GM18867 (cell line): ENCODE data around the gene SERPINB3.
"Not testable (repeated sequence)": the region's sequence is repeated elsewhere in the genome, so short reads cannot be mapped to it uniquely, and the experiment has no call there.

ENCODE experiments used
- ATAC-seq: cut with Tn5 transposase; IDR thresholded peaks from one replicate; pipeline ENCODE4 v1.9.1; 2021; ENCODE audit warnings: mild to moderate bottlenecking, moderate library complexity; ENCODE audit not compliant: unreplicated experiment

SERPINB3 gene

DNA sequence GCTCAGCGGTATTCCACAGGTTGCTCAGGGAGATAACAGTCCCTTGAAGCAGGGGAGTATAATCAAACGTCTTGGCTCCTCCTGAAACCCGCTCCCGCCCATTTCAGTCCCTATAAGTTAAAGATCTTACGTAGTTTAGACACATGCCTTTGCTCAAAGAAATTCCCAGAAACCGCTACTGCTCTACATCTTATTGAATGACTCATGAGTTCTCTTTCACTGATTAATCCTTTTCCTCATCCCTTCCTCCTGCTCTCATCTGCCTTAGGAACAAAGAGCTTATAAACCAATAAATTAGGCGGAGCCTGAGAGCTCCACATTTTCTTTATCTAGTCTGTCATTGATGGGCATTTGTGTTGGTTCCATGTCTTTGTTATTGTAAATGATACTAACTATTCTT is 13.5 kb downstream of the SERPINB3 start:
- ATAC-seq, result no peak

DNA sequence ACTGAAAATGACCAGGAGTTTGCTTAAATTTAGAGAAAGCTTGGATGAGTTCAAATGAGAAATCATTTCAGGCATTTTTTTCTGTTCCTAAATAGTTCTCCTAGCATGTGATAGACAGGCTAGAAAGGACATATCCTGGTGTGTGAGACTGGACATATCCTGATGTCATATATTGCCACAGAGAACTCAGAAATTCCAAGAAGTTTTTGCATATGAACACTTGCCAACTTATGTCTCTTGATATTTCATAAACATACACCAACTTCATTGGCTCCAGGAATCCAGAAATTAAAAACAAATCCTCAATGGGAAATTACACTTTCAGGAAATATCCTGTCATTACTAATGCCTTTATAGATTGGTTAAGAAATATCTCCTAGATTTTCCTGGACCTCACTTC is 14.8 kb downstream of the SERPINB3 start:
- ATAC-seq, result no peak

- ATAC-seq, result not testable (repeated sequence)
These were observed 17.0 kb downstream of the SERPINB3 start for GRCh38 chr18:63644694-63645093.

- ATAC-seq, result not testable (repeated sequence)
These were observed 17.6 kb downstream of the SERPINB3 start, which contains the start of gene SERPINB4 for GRCh38 chr18:63644142-63644541. TSS of gene SERPINB4 (minus strand) at chr18:63644256. CDS start at chr18:63643577, 679 bp downstream.

- ATAC-seq, result not testable (repeated sequence)
These were observed 18.9 kb downstream of the SERPINB3 start for GRCh38 chr18:63642668-63643356.

DNA sequence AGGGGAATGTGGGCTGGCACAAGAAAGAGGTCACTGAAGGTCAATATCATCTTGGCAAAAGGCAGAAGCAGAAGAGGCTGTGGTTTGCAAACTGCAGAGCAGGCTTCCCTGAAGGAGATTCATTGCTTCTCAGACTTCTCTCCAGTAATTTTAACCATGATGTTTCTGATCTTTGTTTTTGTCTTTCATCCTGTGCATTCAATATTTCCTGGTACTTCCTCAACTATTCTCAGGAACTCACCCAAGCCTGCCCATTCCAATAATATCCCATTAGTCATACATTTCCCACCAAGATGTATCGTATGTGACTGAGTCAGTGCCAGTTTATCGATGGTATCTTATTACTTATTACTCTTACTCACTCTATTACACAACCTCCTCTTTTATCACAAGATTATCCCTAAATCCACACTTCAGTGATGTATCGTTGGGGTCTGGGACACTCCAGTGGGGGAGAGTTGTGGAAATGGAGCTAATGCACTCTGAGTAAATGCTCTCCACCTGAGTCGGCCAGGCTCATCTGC is 20.5 kb downstream of the SERPINB3 start:
- ATAC-seq, result not testable (repeated sequence)

DNA sequence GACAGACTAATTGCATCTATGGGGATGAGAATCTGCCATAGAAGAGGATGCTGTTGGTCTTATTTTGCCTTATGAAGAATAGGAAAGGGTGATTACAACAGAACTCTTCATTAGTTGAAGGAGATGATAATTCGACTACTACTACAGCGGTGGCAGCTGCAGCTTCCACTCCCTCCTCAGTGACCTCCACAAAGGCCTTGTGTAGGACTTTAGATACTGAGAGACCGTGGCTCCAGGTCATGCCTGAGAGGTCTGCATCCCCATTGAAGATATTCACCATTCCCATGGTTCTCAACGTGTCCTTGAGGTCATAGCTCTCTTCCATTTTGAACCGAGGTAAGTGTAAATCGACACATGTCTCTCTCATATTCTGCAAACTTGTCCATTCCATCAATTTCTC is 24.0 kb downstream of the SERPINB3 start:
- no peak for ATAC-seq

DNA sequence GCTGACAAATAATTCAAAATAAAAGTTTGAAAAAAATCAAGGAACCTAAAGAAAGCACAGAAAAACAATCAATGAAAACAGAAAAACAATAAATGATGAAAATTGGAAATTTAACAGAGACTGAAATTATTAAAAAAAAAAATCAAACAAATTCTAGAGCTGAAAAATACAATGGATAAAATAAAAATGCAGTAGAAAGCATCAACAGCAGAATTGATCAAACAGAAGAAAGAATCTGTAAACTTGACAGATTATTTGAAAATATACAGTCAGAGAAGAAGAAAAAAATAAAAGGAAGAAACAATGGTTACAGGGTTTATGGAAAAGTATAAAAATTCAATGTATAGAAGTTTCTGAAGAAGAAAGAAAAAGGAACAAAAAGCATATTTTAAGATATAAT is 33.9 kb downstream of the SERPINB3 start:
- no peak for ATAC-seq

- no peak for ATAC-seq
These were observed 35.3 kb downstream of the SERPINB3 start for GRCh38 chr18:63626431-63626830.

GRCh38 chr18:63624863-63625262 is 36.8 kb downstream of the SERPINB3 start:
- ATAC-seq, result no peak

DNA sequence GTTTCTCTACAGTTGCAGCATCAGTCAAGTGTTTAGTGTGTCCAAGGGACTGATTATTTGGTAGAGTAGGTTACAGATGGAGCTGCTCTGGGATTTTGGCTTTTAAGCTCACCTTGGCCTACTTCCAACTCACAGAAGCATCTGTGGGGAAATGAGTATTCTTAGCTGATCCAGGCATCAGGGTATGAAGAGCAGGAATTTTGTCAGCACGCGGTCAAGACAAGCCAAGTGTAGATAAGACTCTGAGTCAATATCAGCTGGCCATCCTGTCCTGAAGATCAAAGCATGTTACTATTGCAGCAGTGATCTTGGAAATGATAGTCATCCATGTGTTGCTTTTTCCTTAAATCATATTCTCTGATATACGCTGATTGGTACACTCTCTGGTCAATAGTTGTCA is 42.0 kb downstream of the SERPINB3 start:
- no peak for ATAC-seq

- ATAC-seq, result peak; percentile 22
These were observed 43.8 kb downstream of the SERPINB3 start for GRCh38 chr18:63617915-63618234.

DNA sequence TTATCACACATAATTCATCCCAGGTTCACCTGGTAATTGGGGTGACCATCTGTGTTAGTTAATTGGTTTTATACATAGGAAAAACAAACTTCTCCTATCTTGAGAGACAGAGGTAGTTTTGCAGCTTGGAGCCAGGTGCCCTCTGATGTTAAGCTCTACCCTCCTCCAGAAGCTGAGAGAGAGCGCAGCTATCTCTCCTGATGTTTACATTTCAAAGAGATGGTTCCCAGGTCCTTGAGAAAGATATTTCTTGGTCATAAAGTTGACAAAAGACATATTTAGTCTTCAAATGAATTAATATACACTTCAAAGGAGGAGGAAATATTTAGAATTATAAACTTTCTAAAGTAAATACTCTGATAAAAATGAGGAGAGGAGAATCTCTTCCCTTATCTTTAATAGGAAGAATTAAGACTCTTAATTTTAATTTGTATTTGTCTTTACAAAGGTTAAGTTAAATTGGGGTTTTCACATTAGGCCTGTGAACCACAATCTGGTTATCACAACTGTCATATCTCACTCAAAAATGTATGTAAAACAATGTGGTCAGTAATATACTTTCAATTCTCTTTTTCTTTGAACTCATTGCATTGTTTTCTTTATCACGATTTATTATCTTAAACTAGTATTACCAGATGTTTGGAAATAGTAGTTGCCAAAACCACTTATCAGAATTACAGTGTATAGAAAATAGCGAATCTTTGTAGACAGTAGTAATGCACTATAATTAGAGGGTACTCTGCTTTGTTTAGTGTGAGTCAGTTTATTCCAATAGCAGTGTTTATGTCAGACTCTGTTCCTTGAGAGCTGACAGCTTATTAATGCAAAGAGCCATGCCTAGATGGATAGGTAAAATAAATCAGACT is 44.4 kb downstream of the SERPINB3 start:
- peak; percentile 92 for ATAC-seq

DNA sequence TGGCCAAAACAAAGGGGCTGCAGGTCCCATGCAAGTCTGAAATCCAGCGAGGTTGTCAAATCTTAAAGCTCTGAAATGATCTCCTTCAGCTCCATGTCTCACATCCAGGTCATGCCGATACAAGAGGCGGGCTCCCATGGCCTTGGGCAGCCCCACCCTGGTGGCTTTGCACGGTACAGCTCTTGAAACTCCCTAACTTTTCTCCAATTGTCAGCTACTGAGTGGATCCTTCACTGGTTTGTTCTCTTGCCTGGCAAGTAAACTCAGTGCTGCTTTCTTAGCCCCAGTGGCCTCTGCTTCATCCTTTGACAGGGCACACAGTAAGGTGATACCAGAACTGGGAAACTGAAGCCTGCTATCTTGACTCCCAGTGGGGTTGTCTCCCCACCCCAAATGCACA is 48.3 kb downstream of the SERPINB3 start:
- ATAC-seq, result no peak

DNA sequence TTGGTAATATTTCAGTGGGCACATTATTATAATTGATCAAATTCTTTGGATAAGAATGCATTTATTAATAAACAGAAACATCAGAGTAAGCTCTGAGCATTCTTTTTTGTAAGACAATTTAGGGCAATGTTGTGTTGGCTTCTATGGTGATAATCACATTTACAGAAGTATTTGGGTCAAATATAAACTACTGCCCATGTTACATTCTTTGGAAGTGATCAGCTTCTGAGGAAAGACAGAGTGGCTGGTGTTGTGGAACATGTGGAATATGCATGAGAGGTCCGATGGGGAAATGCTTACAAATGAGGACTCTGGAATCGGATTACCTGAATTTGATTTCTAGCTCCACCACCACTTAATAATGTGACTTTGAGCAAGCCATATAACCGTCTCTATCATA is 55.2 kb downstream of the SERPINB3 start:
- ATAC-seq, result no peak
